Activated naive CD4-positive, alpha-beta T cell treated with anti-CD3 and anti-CD28 coated beads, Interleukin-2, amount 50 U/mL, for 24 hours (primary cell): ENCODE measurements around the gene DAD1.
"Not testable (repeated sequence)": the region's sequence is repeated elsewhere in the genome, so short reads cannot be mapped to it uniquely, and the experiment has no call there.

ENCODE experiments used
- H3K27ac Mint-ChIP-seq: one replicate; pipeline ENCODE4 v1.8.0; 2021; ENCODE audit warnings: mild to moderate bottlenecking, mixed read lengths
- H3K27me3 Mint-ChIP-seq: one replicate; pipeline ENCODE4 v1.8.0; 2021; ENCODE audit warnings: mixed read lengths
- H3K36me3 Mint-ChIP-seq: one replicate; pipeline ENCODE4 v1.8.0; 2021; ENCODE audit warnings: mixed read lengths
- H3K4me1 Mint-ChIP-seq: one replicate; pipeline ENCODE4 v1.8.0; 2021; ENCODE audit warnings: mixed read lengths
- H3K4me3 Mint-ChIP-seq: one replicate; pipeline ENCODE4 v1.8.0; 2021; ENCODE audit warnings: mild to moderate bottlenecking, mixed read lengths
- H3K9me3 Mint-ChIP-seq: one replicate; pipeline ENCODE4 v1.8.0; 2021; ENCODE audit warnings: mixed read lengths

DAD1 gene

GRCh38 chr14:22543570-22544357 lies 45.3 kb downstream of the DAD1 start:
- not testable (repeated sequence) for H3K27me3 Mint-ChIP-seq, H3K9me3 Mint-ChIP-seq
- H3K4me3 Mint-ChIP-seq = peak overlapping the region; percentile 88
- peak overlapping the region; percentile 94 for H3K27ac Mint-ChIP-seq
- peaks cover 99% of the 10 kb centered on the region for H3K4me1 Mint-ChIP-seq
- peaks cover 74% of the 10 kb centered on the region for H3K36me3 Mint-ChIP-seq

DNA sequence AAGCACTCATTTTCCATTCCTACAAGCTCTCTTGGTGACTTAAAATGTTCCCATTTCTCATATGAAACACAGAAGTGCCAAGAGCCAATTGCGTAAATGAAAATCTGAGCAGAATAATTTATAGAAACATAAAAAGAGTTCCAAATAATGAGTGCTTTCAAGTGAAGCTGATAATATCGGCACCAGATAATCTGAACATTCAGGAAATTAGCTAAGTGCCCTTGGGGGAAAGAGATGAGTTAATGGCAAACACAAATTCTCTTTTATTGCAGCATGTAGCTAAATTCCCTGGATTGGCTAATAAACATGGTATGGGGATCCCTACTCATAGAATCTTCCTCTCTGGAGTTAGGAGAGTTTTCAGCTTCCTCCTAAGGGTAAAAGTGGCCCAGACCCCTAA lies 46.7 kb downstream of the DAD1 start:
- peak overlapping the region; percentile 88 for H3K4me3 Mint-ChIP-seq
- H3K36me3 Mint-ChIP-seq = peaks cover 74% of the 10 kb centered on the region
- no peaks in the 10 kb centered on the region for H3K27me3 Mint-ChIP-seq
- H3K27ac Mint-ChIP-seq = peak overlapping the region; percentile 94
- H3K9me3 Mint-ChIP-seq = no peaks in the 10 kb centered on the region
- H3K4me1 Mint-ChIP-seq = peaks cover 99% of the 10 kb centered on the region

DNA sequence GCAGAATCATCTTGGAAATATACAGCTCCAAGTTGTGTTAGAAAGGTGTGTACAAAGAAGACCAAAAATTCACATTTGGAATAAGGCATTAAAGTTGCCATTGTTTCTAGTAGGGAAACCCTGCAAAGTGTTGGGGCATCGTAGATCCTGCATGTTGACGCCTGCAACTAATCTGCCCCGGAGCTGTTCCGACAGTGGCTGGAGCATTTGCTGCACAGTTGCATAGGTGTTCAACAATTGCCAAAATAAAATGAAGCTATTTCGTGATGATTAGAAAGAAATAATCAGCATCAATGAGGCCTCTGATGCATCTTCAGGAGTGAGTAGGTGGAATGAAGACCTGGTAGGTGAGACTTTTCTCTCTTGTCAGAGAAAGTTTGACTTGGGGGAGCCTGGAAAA lies 47.3 kb downstream of the DAD1 start:
- H3K27ac Mint-ChIP-seq = peak overlapping the region; percentile 94
- H3K4me3 Mint-ChIP-seq = peak overlapping the region; percentile 88
- no peaks in the 10 kb centered on the region for H3K9me3 Mint-ChIP-seq
- no peaks in the 10 kb centered on the region for H3K27me3 Mint-ChIP-seq
- peaks cover 76% of the 10 kb centered on the region for H3K36me3 Mint-ChIP-seq
- H3K4me1 Mint-ChIP-seq = peaks cover 99% of the 10 kb centered on the region

DNA sequence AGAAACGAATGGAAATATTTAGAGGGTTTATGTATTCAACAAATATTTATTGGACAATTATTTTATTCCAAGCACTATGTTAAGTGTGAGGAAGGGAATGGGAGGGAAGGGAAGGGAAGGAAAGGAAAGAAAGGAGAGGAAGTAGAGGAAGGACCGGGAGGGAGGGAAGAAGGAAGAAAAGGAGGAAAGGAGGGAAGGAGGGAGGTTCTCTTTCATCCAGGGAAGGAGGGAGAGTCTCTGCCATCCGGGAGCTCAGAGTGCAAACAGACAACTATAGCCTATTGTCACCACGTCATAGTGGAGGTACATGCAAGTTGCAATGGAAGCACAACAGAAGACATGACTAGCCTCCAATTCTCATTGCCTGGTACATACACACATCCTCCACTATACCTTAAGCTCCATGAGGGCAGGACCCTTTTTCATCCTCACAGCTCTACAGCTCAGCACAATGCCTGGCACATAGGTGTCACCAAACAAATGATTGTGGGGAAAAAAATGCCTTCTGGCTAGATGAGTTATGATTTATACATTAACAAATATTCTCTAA lies 48.1 kb downstream of the DAD1 start:
- Mint-ChIP-seq H3K9me3 (no peaks in the 10 kb centered on the region), H3K4me1 (peaks cover 96% of the 10 kb centered on the region), H3K27me3 (no peaks in the 10 kb centered on the region), H3K27ac (peak overlapping the region; percentile 94), H3K4me3 (peak overlapping the region; percentile 88), H3K36me3 (peaks cover 75% of the 10 kb centered on the region)

DNA sequence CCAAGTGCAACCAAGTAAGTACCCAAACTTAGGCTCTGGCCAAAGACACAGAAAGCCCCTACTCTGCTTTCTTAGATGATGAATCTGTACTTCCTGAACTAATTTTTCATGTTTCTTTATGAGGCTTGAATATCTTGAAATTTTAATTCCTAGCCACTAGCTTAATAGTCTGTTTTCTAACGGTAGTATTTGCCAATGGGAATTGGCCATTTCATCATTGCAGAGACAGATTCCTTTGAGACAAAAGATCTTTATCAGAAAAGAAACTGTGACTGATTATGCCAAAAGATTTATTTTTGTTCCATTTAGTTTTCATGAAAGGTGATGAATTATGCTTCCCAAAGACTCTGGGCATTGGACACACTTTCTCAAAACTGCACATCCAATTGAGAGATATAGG lies 48.7 kb downstream of the DAD1 start:
- H3K4me3 Mint-ChIP-seq = peak overlapping the region; percentile 88
- H3K36me3 Mint-ChIP-seq = peaks cover 72% of the 10 kb centered on the region
- H3K4me1 Mint-ChIP-seq = peaks cover 94% of the 10 kb centered on the region
- H3K27ac Mint-ChIP-seq = peak overlapping the region; percentile 94
- H3K9me3 Mint-ChIP-seq = no peaks in the 10 kb centered on the region
- no peaks in the 10 kb centered on the region for H3K27me3 Mint-ChIP-seq

DNA sequence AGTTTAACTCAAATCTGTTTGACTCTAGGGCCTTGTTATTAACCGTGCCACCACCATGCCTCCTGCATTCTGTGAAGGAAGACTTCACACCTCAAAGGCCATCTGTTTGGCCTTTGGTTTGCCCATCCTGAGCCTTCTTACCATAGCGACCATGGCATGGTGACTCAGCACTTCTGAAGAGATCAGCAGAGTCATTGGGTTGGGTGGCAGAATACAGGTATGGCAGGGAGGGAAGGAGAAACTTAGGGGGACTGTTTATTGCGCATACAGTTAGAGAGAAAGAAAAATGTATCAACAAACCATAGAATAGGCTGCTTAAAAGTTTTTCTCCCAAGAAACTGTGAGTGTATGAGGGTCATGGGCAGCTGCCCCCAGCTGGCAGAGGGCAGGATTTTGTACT lies 49.2 kb downstream of the DAD1 start:
- Mint-ChIP-seq H3K4me1 (peaks cover 94% of the 10 kb centered on the region), H3K36me3 (peaks cover 74% of the 10 kb centered on the region), H3K27me3 (no peaks in the 10 kb centered on the region), H3K9me3 (no peaks in the 10 kb centered on the region), H3K4me3 (peak overlapping the region; percentile 88), H3K27ac (peak overlapping the region; percentile 94)

DNA sequence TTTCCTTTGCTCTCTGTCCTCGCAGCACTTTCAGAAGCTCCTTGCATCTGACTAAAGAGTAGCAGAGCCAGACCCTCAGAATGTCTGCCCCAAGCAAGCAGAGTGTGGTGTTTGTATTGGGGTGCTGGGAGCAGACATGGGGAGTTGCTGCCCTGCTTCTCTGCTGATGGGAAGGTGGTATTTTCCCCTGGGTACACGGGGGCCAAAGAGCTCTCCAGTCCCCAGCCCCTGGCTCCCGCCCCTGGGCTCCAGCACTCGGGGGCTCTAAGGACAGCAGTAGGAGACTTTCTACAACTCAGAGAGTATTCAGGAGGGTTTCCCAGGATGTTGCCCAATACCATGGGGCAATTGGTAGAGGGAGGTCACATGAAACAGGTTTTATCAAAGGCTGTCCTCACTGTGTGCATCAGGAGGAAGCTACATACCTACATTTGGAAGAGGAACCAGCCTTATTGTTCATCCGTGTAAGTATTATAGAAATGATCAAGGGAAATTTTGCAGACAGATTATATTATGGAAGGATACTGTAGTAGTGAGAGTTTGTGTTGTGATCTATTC lies 50.3 kb downstream of the DAD1 start:
- Mint-ChIP-seq H3K27ac (peak overlapping the region; percentile 94), H3K4me3 (peak overlapping the region; percentile 88), H3K4me1 (peaks cover 93% of the 10 kb centered on the region), H3K36me3 (peaks cover 72% of the 10 kb centered on the region), H3K9me3 (no peaks in the 10 kb centered on the region), H3K27me3 (no peaks in the 10 kb centered on the region)

DNA sequence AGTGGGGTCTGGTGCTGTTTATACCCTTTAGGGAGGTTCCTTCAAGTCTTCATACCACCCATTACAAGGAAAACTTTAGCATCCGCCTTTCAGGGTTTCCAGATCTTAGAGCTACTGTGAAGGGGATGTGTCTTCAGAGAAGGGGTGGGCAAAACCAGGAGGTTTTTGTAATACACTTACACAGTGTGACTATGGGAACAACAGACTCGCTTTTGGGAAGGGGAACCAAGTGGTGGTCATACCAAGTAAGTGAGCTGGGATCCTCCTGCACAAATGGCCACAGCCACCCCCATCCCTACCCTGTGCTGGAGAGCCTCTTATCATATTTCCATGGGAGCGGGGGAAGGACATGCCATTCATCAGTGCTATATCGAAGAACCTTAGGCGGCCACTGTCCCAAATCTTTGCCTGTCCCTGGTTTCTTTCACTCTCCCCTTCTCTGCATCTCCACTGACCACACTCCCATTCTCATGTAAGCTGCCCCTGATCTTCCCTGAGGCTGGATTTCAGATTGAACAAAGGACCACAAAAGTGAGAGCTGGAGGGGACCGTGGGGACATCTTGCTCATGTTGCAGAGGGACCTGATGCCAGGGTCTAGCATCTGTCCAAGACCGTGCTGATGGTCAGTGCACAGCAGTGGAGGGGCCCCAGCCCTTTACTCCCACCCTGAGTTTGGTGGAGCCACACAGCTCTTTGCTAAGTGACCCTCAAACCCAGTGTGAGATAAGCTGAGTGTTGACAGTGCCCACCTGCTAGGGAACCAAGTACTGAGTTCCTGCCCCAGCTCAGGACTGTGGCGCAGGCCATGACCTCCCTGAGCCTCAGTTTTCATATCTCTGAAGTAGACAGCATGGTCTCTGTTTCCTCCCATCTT lies 51.4 kb downstream of the DAD1 start:
- Mint-ChIP-seq H3K27me3 (no peaks in the 10 kb centered on the region), H3K4me1 (peaks cover 94% of the 10 kb centered on the region), H3K36me3 (peaks cover 77% of the 10 kb centered on the region), H3K27ac (peak overlapping the region; percentile 94), H3K4me3 (peak overlapping the region; percentile 88), H3K9me3 (no peaks in the 10 kb centered on the region)

GRCh38 chr14:22536853-22537338 lies 52.1 kb downstream of the DAD1 start:
- Mint-ChIP-seq H3K36me3 (peaks cover 72% of the 10 kb centered on the region), H3K27ac (peak overlapping the region; percentile 94), H3K27me3 (no peaks in the 10 kb centered on the region), H3K4me3 (peak overlapping the region; percentile 88), H3K9me3 (no peaks in the 10 kb centered on the region), H3K4me1 (peaks cover 94% of the 10 kb centered on the region)

DNA sequence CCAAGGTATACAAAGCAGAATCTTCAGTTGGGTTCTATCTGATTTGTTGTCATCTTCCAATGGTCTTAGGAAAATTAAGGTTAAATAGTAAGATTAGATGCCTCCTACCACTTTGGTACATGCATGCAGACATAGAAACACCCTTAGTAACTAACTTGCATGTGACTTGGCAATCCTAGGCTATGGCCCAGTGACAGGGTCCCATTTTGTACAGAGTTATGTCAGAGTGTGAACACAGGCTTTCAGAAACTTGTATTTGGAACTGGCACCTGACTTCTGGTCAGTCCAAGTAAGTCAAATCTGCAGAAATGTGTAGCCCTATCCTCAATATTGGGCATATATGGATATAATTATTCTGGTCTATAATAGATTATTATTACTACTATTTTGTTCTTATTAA lies 53.1 kb downstream of the DAD1 start:
- Mint-ChIP-seq H3K9me3 (no peaks in the 10 kb centered on the region), H3K4me1 (peaks cover 94% of the 10 kb centered on the region), H3K4me3 (peak overlapping the region; percentile 39), H3K27ac (no peak overlapping the region), H3K36me3 (peaks cover 66% of the 10 kb centered on the region), H3K27me3 (no peaks in the 10 kb centered on the region)

- no peaks in the 10 kb centered on the region for H3K9me3 Mint-ChIP-seq
- peaks cover 62% of the 10 kb centered on the region for H3K36me3 Mint-ChIP-seq
- H3K27me3 Mint-ChIP-seq = no peaks in the 10 kb centered on the region
- peaks cover 90% of the 10 kb centered on the region for H3K4me1 Mint-ChIP-seq
- H3K4me3 Mint-ChIP-seq = peak overlapping the region; percentile 80
- H3K27ac Mint-ChIP-seq = peak overlapping the region; percentile 95
Observed at GRCh38 chr14:22535126-22535525, 53.9 kb downstream of the DAD1 start.

GRCh38 chr14:22534547-22534946 lies 54.5 kb downstream of the DAD1 start:
- peak overlapping the region; percentile 95 for H3K27ac Mint-ChIP-seq
- no peaks in the 10 kb centered on the region for H3K9me3 Mint-ChIP-seq

DNA sequence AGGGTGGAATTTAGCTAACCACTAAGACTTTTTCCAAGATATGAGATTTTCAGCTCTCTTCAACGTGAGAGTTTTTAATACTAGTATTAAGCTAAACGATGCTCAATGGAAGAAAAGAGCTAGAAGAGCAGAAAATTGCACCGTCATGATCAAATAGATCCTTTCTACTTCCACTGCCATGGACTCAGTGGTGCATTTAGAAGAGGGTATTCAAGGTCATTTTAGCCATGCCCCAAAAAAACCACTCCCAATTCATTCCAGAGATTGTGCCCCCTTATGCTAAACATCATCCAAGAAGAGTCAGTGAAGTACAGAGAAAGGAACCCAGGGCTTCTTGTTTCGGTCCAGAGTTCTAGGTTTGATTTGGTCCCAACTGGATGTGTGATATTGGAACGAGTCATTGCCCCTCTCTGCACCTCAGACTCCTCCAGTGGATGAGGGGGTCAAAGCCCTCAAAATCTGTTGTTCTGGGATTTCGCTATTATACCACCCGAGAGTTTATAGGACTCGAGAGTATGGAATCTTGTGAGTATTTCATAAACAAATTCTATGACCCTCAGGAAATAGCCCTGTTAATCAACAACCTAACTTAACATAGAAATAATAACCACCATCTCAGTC lies 55.2 kb downstream of the DAD1 start:
- Mint-ChIP-seq H3K27me3 (no peaks in the 10 kb centered on the region), H3K36me3 (peaks cover 61% of the 10 kb centered on the region), H3K4me1 (peaks cover 90% of the 10 kb centered on the region), H3K27ac (peak overlapping the region; percentile 96), H3K9me3 (no peaks in the 10 kb centered on the region), H3K4me3 (peak overlapping the region; percentile 87)

More at GRCh38 chr14:22534547-22534946, 54.5 kb downstream of the DAD1 start:
- H3K27me3 Mint-ChIP-seq = no peaks in the 10 kb centered on the region
- peaks cover 62% of the 10 kb centered on the region for H3K36me3 Mint-ChIP-seq
- H3K4me1 Mint-ChIP-seq = peaks cover 90% of the 10 kb centered on the region
- peak overlapping the region; percentile 80 for H3K4me3 Mint-ChIP-seq

GRCh38 chr14:22533057-22533704 lies 55.8 kb downstream of the DAD1 start:
- H3K9me3 Mint-ChIP-seq = no peaks in the 10 kb centered on the region
- peak overlapping the region; percentile 87 for H3K4me3 Mint-ChIP-seq
- peaks cover 64% of the 10 kb centered on the region for H3K36me3 Mint-ChIP-seq
- peak overlapping the region; percentile 96 for H3K27ac Mint-ChIP-seq
- H3K27me3 Mint-ChIP-seq = no peaks in the 10 kb centered on the region
- H3K4me1 Mint-ChIP-seq = peaks cover 90% of the 10 kb centered on the region
